ENCODE results near the gene APLN. TPM values are rescaled to one million over a fixed set of nuclear protein-coding genes. Genes with fewer than 3 reads are reported as not detected.

The APLN gene
- total and polyA plus RNA-seq, 2 of the 13 experiments (the other 11 are each of a cell fraction or from before 2014, with no cell fraction given): 0.02 to 0.17 TPM

GRCh38 chrX:129653971-129654651 is 645 bp downstream of the APLN start (continued):
- TF ChIP-seq BRF2 (CRISPR knock-in tag; IDR thresholded peaks at IDR 0.05) (no peak), ARID5B (CRISPR knock-in tag; IDR thresholded peaks at IDR 0.05) (no peak), KLF15 (CRISPR knock-in tag; IDR thresholded peaks at IDR 0.05; ENCODE audit: borderline replicate concordance) (no peak)

GRCh38 chrX:129653181-129653970 is 1.4 kb downstream of the APLN start:
- DNase-seq (ENCODE audit: low spot score) (no peak), ATAC-seq (no peak; the same call in 2 of the 3 replicates), FAIRE-seq (no peak)
- Histone ChIP-seq H3K36me3 (replicated peaks in 1 of 2; ENCODE audit: control insufficient read depth in 1 of 2, insufficient read depth in 2 of 2, low read length in 2 of 2) (no peaks in the 10 kb centered on the region), H3K9ac (ENCODE audit: insufficient read depth, low read depth, low read length) (no peak overlapping the region), H3K4me1 (ENCODE audit: insufficient read depth, low read length) (peaks cover 7% of the 10 kb centered on the region; the same call in 1 of the 2 replicates), H3K79me2 (ENCODE audit: insufficient read depth, low read length) (no peaks in the 10 kb centered on the region), H3K27me3 (ENCODE audit: control insufficient read depth in 1 of 2, insufficient read depth in 2 of 2, low read length in 2 of 2) (peaks cover 3 to 29% of the 10 kb centered on the region in 2 experiments; a peak in 4 of 5 replicates), H3K9me3 (ENCODE audit: low read length) (no peaks in the 10 kb centered on the region), H3K4me3 (replicated peaks in 1 of 3; ENCODE audit: insufficient read depth in 1 of 3, low read depth in 2 of 3, low read length in 3 of 3) (peak overlapping the region; percentile 40 to 61 (median 51); a peak in 3 of 6 replicates), H4K20me1 (ENCODE audit: insufficient read depth, low read length) (no peaks in the 10 kb centered on the region), H3K4me2 (ENCODE audit: low read depth, low read length) (0 out of 2 replicates have a peak overlapping the region, but pooled peaks have one; percentile 74), H2AFZ (ENCODE audit: low read length) (no peak overlapping the region), H3K27ac (ENCODE audit: extremely low read length, insufficient read depth, low read length) (no peak overlapping the region)
- in situ Hi-C loops (cut with HindIII; ENCODE audit: extremely low pct_ligation_motif_present, low pct_unique_long_range_greater_than_20kb): no loop called here
- ChIA-PET CTCF (ENCODE audit: low intra/inter-chr PET ratio, low total read pairs) (no interaction called here), POLR2A (no interaction called here)
- BruUV-seq (replicated peaks): no TSS peak
- intact Hi-C loops (cut with micrococcal nuclease; ENCODE audit: unreplicated experiment): no loop called here
- 0% methylated on average over 1 of the region's 10 CpGs for WGBS (ENCODE audit: low lambda C conversion rate)
- TF ChIP-seq ZNF180 (CRISPR knock-in tag; IDR thresholded peaks at IDR 0.05; ENCODE audit: borderline replicate concordance, low read depth): no peak
